PC-3 (cell line): Measurements from ENCODE around the gene SSUH2.

Source experiments
- EZH2 ChIP-seq: fragments of 300-600 bp; sonication (generic); IDR thresholded peaks from one replicate; pipeline ENCODE4 v1.6.1; 2017; ENCODE audit warnings: antibody characterized with exemption, mild to moderate bottlenecking, low read length; ENCODE audit not compliant: unreplicated experiment
- EZH2phosphoT487 ChIP-seq: fragments of 300-600 bp; sonication (generic); IDR thresholded peaks from 2 replicates; pipeline ENCODE4 v1.6.1; 2018; ENCODE audit warnings: mild to moderate bottlenecking, antibody characterized with exemption, low read length, borderline replicate concordance
- TF ChIP-seq, protein P1 (sequence below): fragments of 300-600 bp; sonication (generic); conservative IDR thresholded peaks from 2 replicates; pipeline ENCODE4 v1.5.1; 2017; ENCODE audit warnings: antibody characterized with exemption, low read depth, mild to moderate bottlenecking, low read length

DNA sequence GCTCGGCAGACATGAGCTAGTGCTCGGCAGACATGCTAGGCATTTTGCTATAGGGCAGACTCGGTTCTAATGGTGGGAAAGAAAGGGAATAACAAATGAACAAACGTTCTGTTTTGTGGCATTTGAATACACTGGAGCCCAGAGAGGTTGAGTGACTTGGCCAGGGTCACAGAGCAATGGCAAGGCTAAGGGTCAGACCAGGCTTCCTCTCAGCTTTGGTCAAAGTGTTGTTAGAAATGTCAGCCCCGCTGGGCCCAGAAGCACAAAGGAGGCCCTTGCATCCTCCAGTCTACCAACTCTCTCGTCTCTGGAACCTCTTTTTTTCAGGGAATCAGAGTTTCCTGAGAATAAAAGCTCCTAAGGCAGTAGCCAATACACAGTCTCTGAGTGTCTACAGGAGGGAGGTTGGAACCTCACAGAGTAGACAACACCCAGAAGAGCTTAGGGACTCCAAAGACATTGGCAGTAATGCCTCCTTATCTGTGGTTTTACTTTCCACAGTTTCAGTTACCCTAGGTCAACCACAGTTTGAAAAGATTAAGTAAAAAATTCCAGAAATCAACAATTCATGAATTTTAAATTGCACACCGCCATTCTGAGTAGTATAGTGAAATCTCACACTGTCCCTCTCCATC lies 47.3 kb downstream of the SSUH2 start:
- TF ChIP-seq, protein P1, sequence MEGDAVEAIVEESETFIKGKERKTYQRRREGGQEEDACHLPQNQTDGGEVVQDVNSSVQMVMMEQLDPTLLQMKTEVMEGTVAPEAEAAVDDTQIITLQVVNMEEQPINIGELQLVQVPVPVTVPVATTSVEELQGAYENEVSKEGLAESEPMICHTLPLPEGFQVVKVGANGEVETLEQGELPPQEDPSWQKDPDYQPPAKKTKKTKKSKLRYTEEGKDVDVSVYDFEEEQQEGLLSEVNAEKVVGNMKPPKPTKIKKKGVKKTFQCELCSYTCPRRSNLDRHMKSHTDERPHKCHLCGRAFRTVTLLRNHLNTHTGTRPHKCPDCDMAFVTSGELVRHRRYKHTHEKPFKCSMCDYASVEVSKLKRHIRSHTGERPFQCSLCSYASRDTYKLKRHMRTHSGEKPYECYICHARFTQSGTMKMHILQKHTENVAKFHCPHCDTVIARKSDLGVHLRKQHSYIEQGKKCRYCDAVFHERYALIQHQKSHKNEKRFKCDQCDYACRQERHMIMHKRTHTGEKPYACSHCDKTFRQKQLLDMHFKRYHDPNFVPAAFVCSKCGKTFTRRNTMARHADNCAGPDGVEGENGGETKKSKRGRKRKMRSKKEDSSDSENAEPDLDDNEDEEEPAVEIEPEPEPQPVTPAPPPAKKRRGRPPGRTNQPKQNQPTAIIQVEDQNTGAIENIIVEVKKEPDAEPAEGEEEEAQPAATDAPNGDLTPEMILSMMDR, result no peak
- TF ChIP-seq EZH2 (no peak), EZH2phosphoT487 (no peak)
